Left forelimb (tissue), 1 donor: Measurements from ENCODE around the gene SARS2.
"Not testable (repeated sequence)": the region's sequence is repeated elsewhere in the genome, so short reads cannot be mapped to it uniquely, and the experiment has no call there.

ENCODE experiments used
- DNase-seq: peaks from one replicate; pipeline ENCODE4 v3.0.0-alpha.2; 2018; ENCODE audit warnings: low spot score

The SARS2 gene, protein sequence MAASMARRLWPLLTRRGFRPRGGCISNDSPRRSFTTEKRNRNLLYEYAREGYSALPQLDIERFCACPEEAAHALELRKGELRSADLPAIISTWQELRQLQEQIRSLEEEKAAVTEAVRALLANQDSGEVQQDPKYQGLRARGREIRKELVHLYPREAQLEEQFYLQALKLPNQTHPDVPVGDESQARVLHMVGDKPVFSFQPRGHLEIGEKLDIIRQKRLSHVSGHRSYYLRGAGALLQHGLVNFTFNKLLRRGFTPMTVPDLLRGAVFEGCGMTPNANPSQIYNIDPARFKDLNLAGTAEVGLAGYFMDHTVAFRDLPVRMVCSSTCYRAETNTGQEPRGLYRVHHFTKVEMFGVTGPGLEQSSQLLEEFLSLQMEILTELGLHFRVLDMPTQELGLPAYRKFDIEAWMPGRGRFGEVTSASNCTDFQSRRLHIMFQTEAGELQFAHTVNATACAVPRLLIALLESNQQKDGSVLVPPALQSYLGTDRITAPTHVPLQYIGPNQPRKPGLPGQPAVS

DNA sequence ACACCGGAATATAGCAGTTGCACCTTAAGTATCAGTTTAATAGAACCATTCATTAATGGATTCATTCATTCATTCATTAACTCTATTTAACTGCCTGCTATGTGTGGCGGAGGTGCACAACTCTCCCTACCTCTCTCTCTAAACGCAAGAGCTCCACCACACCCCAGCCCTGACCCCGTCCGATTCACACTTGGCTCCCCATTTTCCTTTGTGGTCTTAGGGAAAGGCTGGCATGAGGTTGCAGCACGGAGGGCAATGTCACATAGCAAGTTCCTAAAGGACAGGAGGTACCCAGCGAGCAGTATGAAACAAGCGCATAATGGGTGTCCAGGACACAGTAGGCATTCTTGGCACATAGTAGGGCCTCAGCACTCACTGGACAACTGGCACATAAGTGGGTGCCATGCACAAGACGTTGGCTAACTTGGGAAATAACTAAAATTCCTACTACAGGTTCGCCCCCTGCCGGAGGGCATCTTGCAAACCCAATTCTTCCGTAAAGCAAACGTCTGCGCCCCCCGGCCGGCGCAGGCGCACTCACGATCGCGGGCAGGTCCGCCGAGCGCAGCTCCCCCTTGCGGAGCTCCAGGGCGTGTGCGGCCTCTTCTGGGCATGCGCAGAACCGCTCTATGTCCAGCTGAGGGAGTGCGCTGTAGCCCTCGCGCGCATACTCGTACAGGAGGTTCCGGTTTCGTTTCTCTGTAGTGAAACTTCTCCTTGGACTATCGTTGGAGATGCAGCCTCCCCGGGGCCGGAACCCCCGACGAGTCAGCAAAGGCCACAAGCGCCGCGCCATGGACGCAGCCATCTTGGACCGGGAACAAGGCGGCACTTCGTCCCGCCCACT, at the start of gene SARS2:
SARS2 (minus strand) TSS at position 835 of the 847 bp plus-strand sequence; CDS start at position 808, 27 bp downstream.
- DNase-seq = peak; percentile 98

DNA sequence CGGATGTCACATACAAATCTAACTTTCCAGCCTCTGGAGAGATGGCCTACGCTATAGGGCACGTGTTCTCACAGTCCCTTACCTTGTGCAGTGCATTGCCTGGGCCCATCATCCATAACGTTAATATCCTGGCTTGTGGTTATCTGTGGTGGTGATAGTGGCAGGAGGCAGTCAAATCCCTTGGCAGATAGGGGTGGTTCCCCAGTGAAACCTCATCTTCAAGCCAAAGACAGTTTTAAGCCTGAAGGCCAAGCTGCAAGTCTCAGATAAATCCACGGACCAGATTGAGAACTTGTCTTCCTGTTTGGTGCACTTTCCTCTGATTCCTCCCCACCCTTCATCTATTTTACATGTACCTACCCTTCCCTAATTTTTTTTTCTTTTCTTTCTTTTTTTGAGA, 49.2 kb upstream of the SARS2 start:
- no peak for DNase-seq

DNA sequence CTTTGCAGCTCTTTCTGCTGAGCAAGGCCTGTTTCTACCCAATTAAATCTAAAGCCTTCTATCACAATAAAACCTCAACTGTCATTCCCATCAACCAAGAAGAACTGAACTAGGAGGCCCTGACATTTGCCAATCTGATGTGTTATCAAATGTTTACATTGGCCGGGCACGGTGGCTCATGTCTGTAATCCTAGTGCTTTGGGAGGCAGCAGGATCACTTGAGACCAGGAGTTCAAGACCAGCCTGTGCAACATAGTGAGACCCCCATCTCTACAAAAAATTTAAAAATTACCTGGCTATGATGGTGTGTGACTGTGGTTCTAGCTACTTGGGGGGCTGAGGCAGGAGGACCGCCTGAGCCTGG, 47.7 kb upstream of the SARS2 start:
- no peak for DNase-seq

DNA sequence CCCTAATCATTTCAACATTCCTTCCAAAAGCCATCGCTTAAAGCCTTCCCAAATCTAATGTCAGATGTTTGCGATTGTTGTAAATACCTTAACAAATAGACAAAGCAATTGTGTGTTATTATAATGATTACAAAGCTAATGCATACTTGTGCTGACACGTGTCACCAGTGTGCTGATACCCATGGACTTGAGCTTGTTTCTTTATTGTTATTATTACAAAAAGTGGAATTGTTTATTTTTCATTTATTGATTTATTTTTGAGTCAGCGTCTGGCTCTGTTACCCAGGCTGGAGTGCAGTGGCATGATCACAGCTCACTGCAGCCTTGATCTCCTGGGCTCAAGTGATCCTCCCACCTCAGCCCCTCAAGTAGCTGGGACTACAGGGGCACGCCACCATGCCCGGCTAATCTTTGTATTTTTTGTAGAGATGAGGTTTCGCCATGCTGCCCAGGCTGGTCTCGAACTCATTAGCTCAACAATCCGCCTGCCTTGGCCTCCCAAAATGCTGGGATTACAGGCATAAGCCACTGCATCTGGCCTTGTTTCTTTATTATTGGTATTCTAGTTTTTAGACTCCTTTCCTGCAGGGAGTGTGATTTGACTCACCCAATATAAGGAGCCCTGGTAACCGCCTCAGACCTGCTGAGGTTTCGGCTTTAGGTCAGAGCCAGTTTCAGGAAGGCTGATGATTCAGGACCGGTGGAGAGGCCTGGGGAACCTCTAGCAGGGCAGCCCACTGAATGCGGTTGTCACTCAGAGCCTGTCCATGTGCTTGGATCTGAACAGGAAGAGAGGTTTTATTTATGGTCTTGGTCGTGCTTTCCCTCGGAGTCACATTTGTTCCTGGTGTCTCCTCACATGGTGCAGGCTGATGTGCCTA, 47.1 kb upstream of the SARS2 start:
- DNase-seq = no peak

DNA sequence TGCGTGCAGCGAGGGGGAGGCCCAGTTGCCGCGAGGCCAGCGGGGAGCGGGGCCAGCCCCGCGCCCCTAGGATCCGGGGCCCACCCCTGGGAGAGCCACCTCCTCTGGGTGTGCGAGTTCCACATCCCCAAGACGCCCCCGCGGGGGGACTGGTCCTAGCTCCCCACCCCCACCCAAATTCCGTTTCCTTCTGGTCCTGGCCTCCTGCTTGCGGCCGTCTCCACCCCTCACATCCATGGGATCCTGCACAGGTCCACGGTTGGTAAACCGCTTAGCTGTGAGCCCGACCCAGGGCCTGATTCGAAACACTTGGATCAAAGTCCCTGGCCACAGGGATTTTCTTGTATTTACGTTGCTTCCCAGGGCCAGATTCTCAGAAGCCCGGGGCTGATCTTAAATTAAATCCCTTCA, 45.3 kb upstream of the SARS2 start:
- no peak for DNase-seq

DNA sequence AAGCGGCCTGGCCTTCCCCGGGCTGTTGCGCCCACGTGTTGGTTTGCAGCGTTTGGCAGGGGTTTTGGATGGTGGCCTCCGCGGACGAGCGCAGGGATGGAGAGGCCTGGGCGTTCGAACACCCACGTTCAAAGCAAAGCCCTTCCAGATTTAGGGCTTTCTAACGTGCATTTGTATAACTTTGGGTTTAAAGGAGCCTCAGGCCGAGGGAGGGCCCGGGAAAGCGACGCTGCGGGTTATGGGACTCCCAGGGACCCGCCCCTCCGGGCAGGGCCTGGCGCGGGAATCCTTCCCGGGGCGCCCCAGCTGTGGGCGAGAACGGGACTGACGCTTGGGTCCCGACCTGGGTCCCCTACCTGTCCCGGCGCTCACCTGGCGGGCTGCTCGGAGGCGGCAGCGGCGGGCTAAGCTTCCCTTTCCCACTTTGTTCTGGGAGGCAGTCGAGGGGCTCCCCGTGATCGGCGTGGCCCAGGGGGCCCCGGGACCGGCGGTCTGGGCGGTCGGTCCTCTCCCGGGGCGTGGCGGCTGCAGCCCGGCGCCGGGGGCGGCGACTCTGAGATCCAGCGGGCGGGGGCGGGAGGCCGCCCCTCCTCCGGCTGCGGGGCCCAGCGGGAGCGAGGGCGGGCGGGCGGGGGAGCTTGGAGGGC, 44.8 kb upstream of the SARS2 start, which contains the start of gene FBXO17:
FBXO17 (minus strand) TSS at position 529 of the 647 bp plus-strand sequence. CDS start 25,423 bp downstream, outside the sequence.
- DNase-seq = peak; percentile 83

DNA sequence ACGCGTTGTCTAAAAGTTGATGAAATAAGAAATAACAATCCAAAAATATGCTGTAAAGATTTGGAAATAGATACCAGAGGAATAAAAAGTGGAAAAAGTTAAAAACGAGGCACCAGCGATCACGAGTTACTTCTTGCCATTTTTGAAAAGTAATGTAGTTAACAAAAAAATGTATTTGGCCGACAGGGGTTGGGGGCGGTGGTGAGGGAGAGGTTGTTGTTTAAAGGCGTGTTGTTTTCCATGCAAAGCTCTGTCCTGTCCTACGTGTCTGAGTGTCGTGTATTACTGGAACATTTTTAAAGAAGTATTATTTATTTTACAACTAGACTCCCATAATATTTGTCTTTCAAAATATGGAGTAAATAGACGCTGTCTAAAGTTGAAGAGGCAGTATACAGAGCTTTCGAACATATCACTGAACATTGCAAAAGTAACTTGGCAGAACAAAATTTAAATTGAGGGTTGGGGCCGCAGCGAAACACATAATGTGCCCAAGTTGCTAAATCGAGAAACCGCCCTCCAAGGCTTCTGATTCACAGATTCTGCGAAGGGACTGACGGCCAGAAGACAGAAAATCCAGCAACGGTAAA, 44.2 kb upstream of the SARS2 start:
- no peak for DNase-seq

DNA sequence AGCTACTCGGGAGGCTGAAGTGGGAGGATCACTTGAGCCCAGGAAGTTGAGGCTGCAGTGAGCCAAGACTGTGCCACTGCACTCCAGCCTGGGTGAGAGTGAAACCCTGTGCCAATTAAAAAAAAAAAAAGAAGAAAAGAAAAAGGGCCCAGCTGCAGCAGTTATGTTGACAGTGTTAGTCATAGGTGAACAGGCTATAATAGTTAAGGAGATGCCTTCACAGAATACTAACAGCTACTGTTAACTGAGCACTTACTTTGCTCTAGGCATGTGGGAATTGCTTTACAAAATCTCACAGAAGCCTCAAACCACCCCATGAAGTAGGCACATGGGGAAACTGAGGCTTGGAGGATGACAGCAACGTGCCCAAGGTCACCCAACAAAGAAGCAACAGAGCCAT, 41.1 kb upstream of the SARS2 start:
- DNase-seq = no peak

DNA sequence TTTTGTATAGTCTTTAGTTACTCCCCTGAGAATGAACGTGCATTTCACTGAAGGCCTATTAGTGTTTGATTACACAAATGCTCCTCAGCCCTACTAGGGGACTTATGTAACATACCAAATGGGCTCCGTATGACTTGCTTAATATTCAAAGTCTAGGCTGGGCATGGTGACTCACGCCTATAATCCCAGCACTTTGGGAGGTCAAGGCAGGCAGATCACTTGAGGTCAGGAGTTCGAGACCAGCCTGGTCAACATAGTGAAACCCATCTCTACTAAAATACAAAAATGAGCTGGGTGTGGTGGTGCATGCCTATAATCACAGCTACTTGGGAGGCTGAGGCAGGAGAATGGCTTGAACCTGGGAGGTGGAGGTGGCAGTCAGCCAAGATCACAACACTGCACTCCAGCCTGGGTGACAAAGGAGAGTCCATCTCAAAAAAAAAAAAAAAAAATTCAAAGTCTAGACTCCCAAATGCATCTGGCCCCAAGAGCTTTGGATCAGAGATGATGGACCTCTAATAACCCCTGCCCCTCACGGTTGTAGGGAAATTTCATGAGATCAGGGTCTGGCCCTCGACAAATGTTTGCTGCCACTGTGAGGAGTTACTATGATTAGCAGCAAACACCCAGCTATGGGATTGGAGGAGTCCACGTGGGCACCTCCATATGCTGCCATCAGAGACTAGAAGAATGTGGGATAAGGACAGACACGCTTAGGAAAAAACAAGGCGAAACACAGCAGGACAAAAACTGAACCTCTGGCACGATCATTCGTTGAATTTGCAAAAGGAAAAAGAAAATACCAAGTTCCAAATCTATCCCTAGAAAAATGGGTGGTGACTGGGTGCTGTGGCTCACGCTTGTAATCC, 40.3 kb upstream of the SARS2 start:
- DNase-seq = no peak

DNA sequence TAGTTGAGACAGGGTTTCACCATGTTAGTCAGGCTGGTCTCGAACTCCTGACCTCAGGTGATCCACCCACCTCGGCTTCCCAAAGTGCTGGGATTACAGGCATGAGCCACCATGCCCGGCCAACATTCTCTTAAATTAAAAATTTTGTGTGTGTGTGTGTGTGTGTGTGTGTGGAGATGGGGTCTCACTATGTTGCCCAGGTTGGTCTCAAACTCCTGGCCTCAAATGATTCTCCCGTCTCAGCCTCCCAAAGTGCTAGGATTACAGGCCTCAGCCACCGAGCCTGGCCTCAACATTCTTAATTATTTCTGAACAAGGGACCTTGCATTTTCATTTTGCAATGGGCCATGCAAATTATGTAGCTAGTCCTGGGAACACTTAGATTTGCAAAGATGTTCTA, 35.6 kb upstream of the SARS2 start:
- not testable (repeated sequence) for DNase-seq

DNA sequence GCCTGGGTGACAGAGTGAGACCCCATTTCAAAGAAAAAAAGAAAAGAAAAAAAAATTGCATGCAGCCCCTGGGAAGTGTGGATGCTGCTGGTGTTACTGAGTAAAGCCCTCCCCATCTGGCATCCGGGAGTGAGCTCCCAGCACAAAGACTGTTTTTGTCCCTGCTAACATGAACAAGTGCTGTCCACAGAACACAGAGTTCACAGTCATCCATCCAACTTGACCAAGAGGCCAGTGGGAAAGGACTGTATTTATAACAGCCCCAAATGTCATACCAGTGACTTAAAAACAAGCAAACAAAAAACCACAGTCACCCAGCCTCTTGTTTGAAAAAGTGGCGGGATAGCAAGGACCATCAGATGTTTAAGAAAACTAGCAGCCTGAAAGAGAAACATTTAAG, 34.2 kb upstream of the SARS2 start:
- DNase-seq = no peak

DNA sequence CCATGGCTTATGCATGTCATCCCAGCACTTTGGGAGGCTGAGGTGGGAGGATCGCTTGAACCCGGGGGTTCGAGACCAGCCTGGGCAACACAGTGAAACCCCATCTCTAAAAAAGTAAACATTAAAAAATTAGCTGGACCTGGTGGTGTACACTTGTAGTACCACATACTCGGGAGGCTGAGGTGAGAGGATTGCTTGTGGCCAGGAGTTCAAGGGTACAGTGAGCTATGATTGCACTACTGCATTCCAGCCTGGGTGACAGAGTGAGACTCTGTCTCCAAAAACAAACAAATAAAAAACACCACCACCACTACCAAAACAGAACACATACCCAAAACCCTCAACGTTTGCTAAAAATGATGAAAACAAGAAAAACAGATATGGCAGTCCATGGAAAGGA, 29.1 kb upstream of the SARS2 start:
- DNase-seq = no peak

DNA sequence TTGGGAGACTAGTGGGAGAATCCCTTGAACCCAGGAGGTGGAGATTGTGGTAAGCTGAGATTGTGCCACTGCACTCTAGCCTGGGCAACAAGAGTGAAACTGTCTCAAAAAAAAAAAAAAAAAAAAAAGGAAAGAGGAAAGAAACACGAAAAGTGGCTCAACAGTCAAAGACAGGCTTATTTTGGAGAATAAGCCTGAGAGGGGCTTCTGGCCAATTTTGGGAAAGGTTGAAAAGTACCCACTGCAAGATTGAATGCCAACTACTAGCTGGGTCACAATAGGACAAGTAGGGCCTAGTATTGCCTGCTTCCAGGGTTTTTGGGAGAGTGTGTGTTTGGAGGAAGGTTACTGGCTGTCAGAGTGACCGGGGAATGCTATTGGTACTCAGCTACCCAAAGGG, 27.7 kb upstream of the SARS2 start:
- DNase-seq = no peak

DNA sequence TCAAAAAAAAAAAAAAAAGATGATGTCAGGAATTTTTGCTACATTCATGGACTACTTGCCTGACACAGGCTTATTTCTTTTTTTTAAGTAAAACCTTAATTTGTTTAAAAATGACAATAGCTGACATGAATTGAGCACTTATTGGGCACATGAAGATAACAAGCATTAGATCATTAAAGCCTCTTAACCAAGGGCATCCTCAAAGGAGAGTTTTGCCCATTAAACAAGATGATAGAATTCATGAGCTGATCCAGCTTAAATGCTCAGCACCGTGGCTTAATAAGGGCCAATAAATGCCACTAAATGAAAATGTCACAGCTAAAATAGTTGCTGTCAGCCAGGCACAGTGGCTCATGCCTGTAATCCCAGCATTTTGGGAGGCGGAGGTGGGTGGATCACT, 25.7 kb upstream of the SARS2 start:
- no peak for DNase-seq

DNA sequence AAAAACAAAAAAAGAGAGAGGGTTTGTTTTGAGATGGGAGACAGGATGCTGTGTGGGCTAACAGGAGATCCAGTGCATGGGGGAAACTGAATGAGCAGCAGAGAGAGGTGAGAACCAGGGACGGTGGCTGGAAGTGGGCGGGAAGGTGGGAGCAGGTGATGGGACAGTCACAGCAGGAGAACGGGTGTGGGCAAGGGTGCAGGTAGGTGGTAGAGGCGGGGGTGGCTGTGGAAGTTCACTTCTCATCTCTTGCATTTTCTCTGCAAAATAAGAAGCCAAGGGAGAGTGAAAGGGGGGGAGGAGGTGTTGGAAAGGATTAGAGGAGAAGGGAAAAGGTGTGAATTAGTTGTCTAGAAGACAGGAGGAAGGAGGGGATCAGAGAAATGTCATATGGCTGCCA, 23.1 kb upstream of the SARS2 start:
- DNase-seq = no peak

DNA sequence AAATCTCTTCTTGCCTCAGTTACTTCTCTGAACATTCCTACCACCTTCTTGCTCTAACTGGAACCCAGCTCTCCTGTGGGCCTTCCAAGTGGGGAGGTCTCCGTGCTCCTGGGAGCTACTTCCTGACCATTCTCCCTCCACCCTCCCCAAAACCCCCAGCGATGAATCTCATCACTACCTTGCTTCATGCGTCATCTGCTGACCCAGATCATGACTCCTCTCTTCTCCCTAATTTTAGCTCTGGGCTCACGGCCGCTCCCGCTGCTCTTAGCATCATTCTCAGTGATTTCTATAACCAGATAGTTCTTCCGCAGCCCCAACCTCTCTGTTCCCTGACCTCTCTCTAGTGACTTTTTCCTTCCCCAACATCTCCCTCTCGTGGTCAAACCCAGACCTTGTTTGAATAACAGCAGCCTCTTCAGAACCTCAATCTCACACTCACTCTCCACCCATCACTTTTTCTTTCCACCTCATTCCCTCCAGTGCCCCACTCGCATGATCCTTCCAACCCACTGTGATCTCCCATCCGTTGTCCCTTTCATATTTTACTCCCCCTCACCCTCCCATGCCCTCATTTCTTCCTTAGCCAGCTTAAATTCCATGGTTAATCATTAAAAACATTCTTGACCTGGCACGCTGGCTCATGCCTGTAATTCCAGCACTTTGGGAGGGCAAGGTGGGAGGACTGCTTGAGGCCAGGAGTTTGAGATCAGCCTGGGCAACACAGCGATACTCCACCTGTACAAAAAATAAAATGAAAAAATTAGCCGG, 22.0 kb upstream of the SARS2 start:
- DNase-seq = no peak

DNA sequence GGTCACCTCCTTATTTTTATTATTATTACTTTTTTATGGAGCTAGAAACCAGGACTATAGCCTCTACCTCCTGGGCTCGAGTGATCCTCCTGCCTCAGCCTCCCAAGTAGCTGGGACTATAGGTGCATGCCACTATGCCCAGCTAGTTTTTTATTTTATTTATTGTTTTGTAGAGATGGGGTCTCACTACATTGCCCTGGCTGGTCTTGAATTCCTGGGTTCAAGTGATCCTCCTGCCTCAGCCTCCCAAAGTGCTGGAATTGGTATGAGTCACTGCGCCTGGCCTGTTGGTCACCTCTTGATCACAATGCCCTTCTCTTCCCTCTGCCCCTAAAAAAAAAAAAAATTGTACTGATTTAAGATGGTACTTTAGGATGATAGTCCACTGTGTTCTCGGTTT, 20.6 kb upstream of the SARS2 start:
- DNase-seq = no peak

DNA sequence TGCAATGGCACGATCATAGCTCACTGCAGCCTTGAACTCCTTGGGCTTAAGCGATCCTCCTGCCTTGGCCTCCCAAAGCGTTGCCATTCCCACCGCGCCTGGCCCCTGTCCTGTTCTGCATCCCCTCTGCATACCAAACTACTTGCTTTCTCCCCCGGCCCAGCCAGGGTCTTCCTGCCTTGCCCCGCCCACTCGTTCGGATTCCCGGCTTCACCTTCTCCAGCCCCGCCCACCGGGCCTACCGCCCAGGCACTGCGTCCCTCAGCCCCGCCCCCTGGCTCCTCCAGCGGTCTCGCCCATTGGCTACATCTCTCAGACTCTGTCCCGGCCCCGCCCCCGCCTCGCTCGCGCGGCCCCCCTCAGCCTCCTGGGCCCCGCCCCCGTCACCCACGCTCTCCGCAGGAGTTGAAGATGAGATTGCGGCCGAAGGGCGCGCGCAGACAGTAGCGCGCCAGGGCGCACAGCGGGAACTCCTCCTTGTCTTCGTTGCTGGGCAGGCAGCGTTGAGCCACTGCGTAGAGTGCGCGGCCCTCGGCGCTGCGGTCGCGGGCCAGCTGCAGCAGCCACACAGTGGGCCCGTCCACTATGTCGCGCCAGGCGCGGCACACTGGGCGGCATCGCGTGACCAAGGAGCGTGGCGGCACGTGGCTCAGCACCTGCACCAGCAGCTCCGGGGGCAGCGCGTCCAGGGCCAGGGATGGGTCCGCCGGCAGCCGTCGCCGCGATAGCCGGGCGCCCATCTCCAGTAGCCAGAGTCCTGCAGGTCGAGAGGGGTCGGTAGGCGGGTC, 19.2 kb upstream of the SARS2 start:
- DNase-seq = peak; percentile 91
